Cortex of kidney (tissue), 1 donor: ENCODE data around the gene CA14.
"Not testable (repeated sequence)": the region's sequence is repeated elsewhere in the genome, so short reads cannot be mapped to it uniquely, and the experiment has no call there.

ENCODE experiments used
- DNase-seq: peaks from one replicate; lab custom pipeline; 2025; lab: John Stamatoyannopoulos, UW

The CA14 gene

GRCh38 chr1:150235852-150236613, 21.5 kb upstream of the CA14 start, which contains the start of gene ANP32E:
Gene ANP32E, minus strand, starts transcription at chr1:150236112. Its CDS starts 326 bp downstream, at chr1:150235786.
- peak; percentile 34 for DNase-seq

- DNase-seq = no peak
Observed at GRCh38 chr1:150236614-150237100, 20.9 kb upstream of the CA14 start.

DNA sequence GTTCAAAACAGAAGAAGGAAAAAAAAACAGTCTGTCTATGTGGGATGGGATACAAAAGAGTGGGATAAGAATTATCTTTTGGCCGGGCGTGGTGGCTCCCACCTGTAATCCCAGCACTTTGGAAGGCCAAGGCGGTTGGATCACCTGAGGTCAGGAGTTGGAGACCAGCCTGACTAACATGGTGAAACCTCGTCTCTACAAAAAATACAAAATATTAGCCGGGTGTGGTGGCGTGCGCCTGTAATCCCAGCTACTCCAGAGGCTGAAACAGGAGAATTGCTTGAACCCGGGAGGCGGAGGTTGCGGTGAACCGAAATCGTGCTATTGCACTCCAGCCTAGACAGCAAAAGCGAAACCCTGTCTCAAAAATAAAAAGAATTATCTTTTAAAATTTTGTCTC, 20.4 kb upstream of the CA14 start:
- not testable (repeated sequence) for DNase-seq

DNA sequence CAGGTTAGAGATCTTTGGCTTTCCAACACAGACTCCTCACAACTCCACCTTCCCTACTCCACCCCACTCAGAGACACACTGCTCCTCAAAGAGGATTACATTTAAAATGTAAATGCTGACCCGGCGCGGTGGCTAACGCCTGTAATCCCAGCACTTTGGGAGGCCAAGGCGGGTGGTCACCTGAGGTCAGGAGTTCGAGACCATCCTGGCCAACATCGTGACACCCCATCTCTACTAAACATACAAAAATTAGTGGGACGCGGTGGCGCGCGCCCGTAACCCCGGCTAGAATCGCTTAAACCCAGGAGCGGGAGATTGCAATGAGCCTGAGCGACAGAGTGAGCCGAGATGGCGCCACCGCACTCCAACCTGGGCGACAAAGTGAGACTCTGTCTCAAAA, 19.8 kb upstream of the CA14 start:
- DNase-seq = no peak

- no peak for DNase-seq
Observed at GRCh38 chr1:150243003-150243402, 14.6 kb upstream of the CA14 start.

- no peak for DNase-seq
Observed at GRCh38 chr1:150249936-150250335, 7.6 kb upstream of the CA14 start.

GRCh38 chr1:150256198-150256553, 1.4 kb upstream of the CA14 start:
- no peak for DNase-seq

GRCh38 chr1:150256554-150257341, 826 bp upstream of the CA14 start:
- no peak for DNase-seq

GRCh38 chr1:150259217-150259616, 1.6 kb downstream of the CA14 start:
- DNase-seq = no peak

DNA sequence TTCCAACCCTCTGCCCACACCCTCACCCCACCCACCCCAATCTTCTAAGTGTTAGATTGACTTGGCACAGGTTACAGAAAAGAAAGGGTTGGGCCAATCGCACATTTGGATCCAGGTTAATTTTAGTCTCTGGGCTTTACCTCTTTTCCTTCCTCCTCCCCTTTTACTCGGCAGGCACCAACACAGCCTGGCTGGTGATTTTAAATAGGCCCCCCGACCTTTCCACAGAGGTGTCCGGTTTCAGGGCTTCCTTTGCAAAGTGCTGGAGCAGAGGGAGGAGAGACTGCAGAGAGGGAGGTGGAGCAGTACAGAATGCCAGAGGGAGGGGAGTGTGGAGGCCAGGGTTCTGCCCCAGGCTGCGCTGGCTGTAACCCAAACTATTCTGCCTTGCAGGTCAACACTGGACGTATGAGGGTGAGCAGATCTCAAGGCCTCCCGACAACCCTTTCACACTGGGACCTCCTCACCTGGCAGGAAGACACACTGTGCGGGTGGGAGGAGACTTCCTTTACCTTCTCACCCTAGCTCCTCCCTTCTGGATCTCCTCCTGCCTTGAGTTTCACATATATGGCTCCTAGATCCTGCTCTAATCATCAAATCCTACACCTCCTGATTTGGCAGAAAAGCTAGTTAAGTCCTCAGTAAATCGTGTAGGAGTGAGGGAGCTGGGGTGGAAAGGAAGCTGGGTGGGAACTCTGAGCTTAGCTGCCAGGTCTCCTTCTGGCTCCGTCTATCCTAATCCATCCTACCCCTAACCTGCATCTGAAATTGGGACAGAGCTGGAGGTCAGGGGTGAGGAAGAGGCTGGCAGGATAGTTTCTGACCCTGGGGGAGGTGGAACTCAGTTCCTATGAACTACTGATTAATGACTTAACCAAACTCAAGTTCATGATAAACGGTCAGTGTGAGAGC, 2.4 kb downstream of the CA14 start:
- DNase-seq = no peak

DNA sequence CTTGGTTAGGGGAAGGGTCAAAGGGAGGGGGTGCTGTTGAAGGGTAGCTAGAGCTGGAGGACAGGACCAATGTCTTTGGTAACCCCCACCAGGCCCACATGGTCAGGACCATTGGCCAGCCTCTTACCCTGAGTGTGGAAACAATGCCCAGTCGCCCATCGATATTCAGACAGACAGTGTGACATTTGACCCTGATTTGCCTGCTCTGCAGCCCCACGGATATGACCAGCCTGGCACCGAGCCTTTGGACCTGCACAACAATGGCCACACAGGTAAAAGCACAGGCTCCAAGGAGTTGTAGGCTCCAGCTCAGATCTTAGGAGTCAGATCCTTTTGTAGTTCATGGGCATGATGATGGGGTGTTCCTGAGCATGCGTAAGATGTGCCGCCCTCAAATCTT, 3.8 kb downstream of the CA14 start:
- no peak for DNase-seq

DNA sequence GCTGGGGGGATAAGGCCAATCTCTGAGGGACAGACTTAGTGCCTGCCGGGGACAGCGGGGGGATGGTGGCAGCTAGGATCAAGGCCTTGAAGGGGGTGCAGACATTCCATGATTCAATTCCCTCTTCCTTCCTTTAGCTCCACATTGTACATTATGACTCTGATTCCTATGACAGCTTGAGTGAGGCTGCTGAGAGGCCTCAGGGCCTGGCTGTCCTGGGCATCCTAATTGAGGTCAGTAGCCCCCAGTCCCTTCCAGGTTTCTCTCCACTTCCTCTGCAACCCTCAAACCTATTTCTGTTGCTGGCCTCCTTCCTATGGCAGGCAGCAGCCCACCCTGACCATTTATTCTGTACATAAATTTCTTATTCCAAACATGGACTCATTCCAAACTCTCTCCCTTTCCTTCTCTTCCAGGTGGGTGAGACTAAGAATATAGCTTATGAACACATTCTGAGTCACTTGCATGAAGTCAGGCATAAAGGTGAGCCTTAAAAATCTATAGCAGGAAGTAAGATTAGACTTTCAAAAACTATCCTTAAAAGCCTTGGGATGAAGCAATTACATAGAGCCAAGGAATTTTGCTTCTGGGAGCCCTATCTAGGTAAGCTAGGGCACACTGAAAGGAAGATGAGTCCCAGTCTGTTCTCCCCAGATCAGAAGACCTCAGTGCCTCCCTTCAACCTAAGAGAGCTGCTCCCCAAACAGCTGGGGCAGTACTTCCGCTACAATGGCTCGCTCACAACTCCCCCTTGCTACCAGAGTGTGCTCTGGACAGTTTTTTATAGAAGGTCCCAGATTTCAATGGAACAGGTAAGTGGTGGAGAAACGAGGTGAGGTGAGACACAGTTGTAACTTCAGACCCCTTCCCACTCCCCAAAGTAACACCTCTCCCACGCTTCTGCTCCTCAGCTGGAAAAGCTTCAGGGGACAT, 5.1 kb downstream of the CA14 start:
- no peak for DNase-seq

DNA sequence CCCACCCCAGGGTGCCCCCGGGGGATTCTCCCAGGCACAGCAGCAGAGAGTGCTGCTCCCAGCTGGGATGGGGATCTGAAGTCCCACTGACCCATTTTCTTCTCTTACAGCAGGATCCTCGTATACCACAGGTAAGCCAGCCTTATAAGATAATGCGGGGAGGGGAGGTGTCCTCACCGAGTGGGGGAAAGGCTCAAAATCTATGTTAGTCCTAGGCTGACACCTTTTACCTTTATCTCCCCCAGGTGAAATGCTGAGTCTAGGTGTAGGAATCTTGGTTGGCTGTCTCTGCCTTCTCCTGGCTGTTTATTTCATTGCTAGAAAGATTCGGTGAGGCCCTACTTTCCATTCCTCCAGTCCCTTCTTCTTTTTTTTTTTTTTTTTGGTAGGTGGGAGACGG, 6.0 kb downstream of the CA14 start:
- DNase-seq = no peak

DNA sequence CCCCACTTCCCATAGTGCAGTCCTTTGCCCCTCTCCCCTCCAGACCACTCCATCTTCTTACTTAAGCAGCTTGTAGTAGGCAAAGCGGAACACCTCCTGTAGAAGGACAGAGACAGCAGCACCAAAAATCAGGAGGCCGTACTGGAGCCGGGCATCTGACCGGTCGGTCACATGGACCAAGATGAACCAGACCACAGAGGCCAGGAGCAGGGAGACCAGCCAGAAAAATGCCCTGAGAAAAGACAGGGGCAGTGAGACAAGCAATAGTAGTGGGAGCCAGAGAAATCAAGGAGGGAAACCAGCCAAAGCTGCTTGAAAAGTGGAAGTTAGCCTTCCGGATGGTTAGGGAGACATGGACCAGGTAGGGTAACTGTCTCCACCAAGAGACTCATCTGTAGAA, 10.3 kb downstream of the CA14 start:
- no peak for DNase-seq

- no peak for DNase-seq
Observed at GRCh38 chr1:150268340-150268704, 10.7 kb downstream of the CA14 start.

GRCh38 chr1:150268705-150269403, 11.3 kb downstream of the CA14 start, which contains the start of gene APH1A:
Gene APH1A, minus strand, starts transcription at chr1:150269016. Its CDS starts 206 bp downstream, at chr1:150268810.
- DNase-seq = no peak

- DNase-seq = no peak
Observed at GRCh38 chr1:150269451-150269850, 11.9 kb downstream of the CA14 start.

GRCh38 chr1:150271291-150271959, 13.9 kb downstream of the CA14 start:
- no peak for DNase-seq

- DNase-seq = no peak
Observed at GRCh38 chr1:150273311-150273710, 15.7 kb downstream of the CA14 start.
